SU-DHL-6 (cell line): ENCODE results near the gene LHPP.

Source experiments
- CTCF ChIP-seq: fragments of 200-600 bp; sonication (generic); IDR thresholded peaks from one replicate; pipeline ENCODE4 v1.5.1; 2017; ENCODE audit warnings: antibody characterized with exemption, mild to moderate bottlenecking, low read length, moderate library complexity; ENCODE audit not compliant: insufficient read depth, poor library complexity, severe bottlenecking
- EZH2phosphoT487 ChIP-seq: fragments of 200-600 bp; sonication (generic), shearing (Covaris generic); conservative IDR thresholded peaks from 2 replicates; pipeline ENCODE4 v1.6.1; 2018; ENCODE audit warnings: mild to moderate bottlenecking, antibody characterized with exemption, low read length, moderate library complexity, mixed read lengths

DNA sequence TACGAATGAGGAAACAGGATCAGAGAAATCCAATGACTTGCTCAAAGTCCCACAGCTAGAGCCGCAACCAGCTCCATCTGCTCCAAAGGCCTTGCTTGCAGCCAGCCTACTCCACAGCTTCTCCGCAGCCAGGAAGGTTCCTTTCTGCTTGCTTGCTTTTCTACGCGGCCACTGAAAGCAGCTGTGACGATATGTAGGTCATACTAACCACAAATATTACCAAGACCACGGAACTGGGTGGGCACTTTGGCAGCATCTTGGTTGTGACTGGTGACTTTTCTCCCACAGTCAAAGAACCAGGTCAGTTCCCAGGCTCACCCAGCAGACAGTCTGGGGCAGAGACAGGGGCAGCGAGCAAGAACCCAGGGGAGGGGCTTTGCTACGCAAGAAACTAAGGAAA, 196.2 kb downstream of the LHPP start:
- TF ChIP-seq CTCF (no peak), EZH2phosphoT487 (no peak)
